ENCODE results near the gene MRPL55. TPM values are rescaled to one million over a fixed set of nuclear protein-coding genes. Genes with fewer than 3 reads are reported as not detected.

MRPL55 gene
- total RNA-seq, 1 experiment from 2014 or later = 60.4 TPM

GRCh38 chr1:228070851-228071250, 38.2 kb downstream of the MRPL55 start:
- H3K27me3 ChIP-seq (replicated peaks; ENCODE audit: insufficient read depth, low read depth, low read length, poor library complexity) = peaks cover 44% of the 10 kb centered on the region
- no peak overlapping the region for H3K4me3 ChIP-seq (ENCODE audit: low read depth, low read length, poor library complexity, severe bottlenecking)
- H3K27ac ChIP-seq (ENCODE audit: low read depth, low read length, poor library complexity, severe bottlenecking) = no peak overlapping the region
- H3K4me1 ChIP-seq (ENCODE audit: insufficient read depth, low read length, poor library complexity, severe bottlenecking) = no peaks in the 10 kb centered on the region
- no peaks in the 10 kb centered on the region for H3K9me3 ChIP-seq (ENCODE audit: low read depth, low read length, poor library complexity, severe bottlenecking)
- no peaks in the 10 kb centered on the region for H3K36me3 ChIP-seq (ENCODE audit: insufficient read depth, low read length, poor library complexity, severe bottlenecking)
- BruUV-seq (replicated peaks) = no TSS peak
- DNase-seq (ENCODE audit: low spot score) = no peak
- CTCF ChIA-PET = no interaction called here
- no peak for TF ChIP-seq EZH2 (IDR thresholded peaks at IDR 0.05; ENCODE audit: borderline replicate concordance, low read depth, low read length, poor library complexity, severe bottlenecking)
- no peak for TF ChIP-seq CTCF (conservative IDR thresholded peaks at IDR 0.05; ENCODE audit: low read depth, low read length)
- intact Hi-C loops (cut with micrococcal nuclease; ENCODE audit: unreplicated experiment) = loop anchor here (10.0 kb wide), 1 partner anchor 306 kb away; no protein-coding TSS in a partner anchor
- POLR2A ChIA-PET (ENCODE audit: low non-redundant PET) = no interaction called here

GRCh38 chr1:228070173-228070572, 38.9 kb downstream of the MRPL55 start:
- ChIA-PET CTCF (no interaction called here), POLR2A (ENCODE audit: low non-redundant PET) (no interaction called here)
- H3K27me3 ChIP-seq (replicated peaks; ENCODE audit: insufficient read depth, low read depth, low read length, poor library complexity) = peaks cover 44% of the 10 kb centered on the region
- no peak overlapping the region for H3K27ac ChIP-seq (ENCODE audit: low read depth, low read length, poor library complexity, severe bottlenecking)
- BruUV-seq (replicated peaks) = no TSS peak
- H3K9me3 ChIP-seq (ENCODE audit: low read depth, low read length, poor library complexity, severe bottlenecking) = no peaks in the 10 kb centered on the region
- intact Hi-C loops (cut with micrococcal nuclease; ENCODE audit: unreplicated experiment) = loop anchor here (10.0 kb wide), 1 partner anchor 305 kb away; no protein-coding TSS in a partner anchor
- no peak overlapping the region for H3K4me3 ChIP-seq (ENCODE audit: low read depth, low read length, poor library complexity, severe bottlenecking)
- TF ChIP-seq EZH2 (IDR thresholded peaks at IDR 0.05; ENCODE audit: borderline replicate concordance, low read depth, low read length, poor library complexity, severe bottlenecking) (no peak), CTCF (conservative IDR thresholded peaks at IDR 0.05; ENCODE audit: low read depth, low read length) (no peak)
- H3K36me3 ChIP-seq (ENCODE audit: insufficient read depth, low read length, poor library complexity, severe bottlenecking) = no peaks in the 10 kb centered on the region
- DNase-seq (ENCODE audit: low spot score) = no peak
- H3K4me1 ChIP-seq (ENCODE audit: insufficient read depth, low read length, poor library complexity, severe bottlenecking) = no peaks in the 10 kb centered on the region

GRCh38 chr1:228068359-228068758, 40.7 kb downstream of the MRPL55 start:
- ChIA-PET POLR2A (ENCODE audit: low non-redundant PET) (no interaction called here), CTCF (no interaction called here)
- Histone ChIP-seq H3K27ac (ENCODE audit: low read depth, low read length, poor library complexity, severe bottlenecking) (no peak overlapping the region), H3K36me3 (ENCODE audit: insufficient read depth, low read length, poor library complexity, severe bottlenecking) (no peaks in the 10 kb centered on the region), H3K9me3 (ENCODE audit: low read depth, low read length, poor library complexity, severe bottlenecking) (no peaks in the 10 kb centered on the region), H3K27me3 (replicated peaks; ENCODE audit: insufficient read depth, low read depth, low read length, poor library complexity) (peaks cover 44% of the 10 kb centered on the region), H3K4me3 (ENCODE audit: low read depth, low read length, poor library complexity, severe bottlenecking) (no peak overlapping the region), H3K4me1 (ENCODE audit: insufficient read depth, low read length, poor library complexity, severe bottlenecking) (no peaks in the 10 kb centered on the region)
- TF ChIP-seq EZH2 (IDR thresholded peaks at IDR 0.05; ENCODE audit: borderline replicate concordance, low read depth, low read length, poor library complexity, severe bottlenecking) = no peak
- TF ChIP-seq CTCF (conservative IDR thresholded peaks at IDR 0.05; ENCODE audit: low read depth, low read length) = no peak
- intact Hi-C loops (cut with micrococcal nuclease; ENCODE audit: unreplicated experiment) = no loop called here
- no TSS peak for BruUV-seq (replicated peaks)
- no peak for DNase-seq (ENCODE audit: low spot score)

Data from A673 (cell line).